ENCODE measurements around the gene PER3. TPM values are rescaled to one million over a fixed set of nuclear protein-coding genes. Genes with fewer than 3 reads are reported as not detected.

PER3 gene
- total and polyA plus RNA-seq, 4 donors = 3.4 to 21.1 (median 11.5) TPM

DNA sequence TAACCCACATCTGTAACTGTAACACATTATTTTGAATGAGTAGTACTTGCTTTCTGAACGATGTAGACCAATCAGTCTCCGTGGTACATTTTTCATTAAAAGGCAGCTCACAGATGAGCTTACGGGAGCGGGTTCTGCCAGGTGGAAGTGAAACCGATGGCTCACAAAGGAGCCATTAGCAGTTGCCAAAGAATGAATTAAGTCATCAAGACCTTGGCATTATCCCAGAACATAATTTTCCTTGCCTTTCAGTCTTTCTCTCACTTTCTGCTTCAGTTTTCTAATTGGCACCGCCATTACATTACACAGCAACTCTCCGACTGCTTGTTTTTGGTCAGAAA, 102.3 kb downstream of the PER3 start:
- ATAC-seq (ENCODE audit: insufficient read depth, low FRiP score) = no peak

GRCh38 chr1:7888248-7889081, 104.4 kb downstream of the PER3 start:
- Histone ChIP-seq H3K36me3 (ENCODE audit: control insufficient read depth in 4 of 4, insufficient read depth in 4 of 4, low read length in 4 of 4) (no peaks in the 10 kb centered on the region), H3K9ac (ENCODE audit: insufficient read depth in 1 of 2, low read length in 2 of 2) (no peak overlapping the region), H3K4me1 (ENCODE audit: control insufficient read depth in 5 of 5, insufficient read depth in 5 of 5, low read length in 5 of 5) (no peaks in the 10 kb centered on the region), H3K27me3 (ENCODE audit: control insufficient read depth in 3 of 3, insufficient read depth in 3 of 3, low read length in 2 of 3) (peaks cover 0 to 5% (median 0%) of the 10 kb centered on the region in 3 donors), H3K4me3 (no peak overlapping the region), H3K27ac (ENCODE audit: low read depth in 1 of 2, low read length in 1 of 2) (no peak overlapping the region), H3K9me3 (ENCODE audit: control insufficient read depth in 4 of 4, insufficient read depth in 3 of 4, low read length in 3 of 4) (no peaks in the 10 kb centered on the region)
- peak; percentile 56 to 82 (median 73) for DNase-seq
- WGBS, 2 donors = 79 to 80% methylated on average over 9 of the region's 9 CpGs
- TF ChIP-seq, protein P1, sequence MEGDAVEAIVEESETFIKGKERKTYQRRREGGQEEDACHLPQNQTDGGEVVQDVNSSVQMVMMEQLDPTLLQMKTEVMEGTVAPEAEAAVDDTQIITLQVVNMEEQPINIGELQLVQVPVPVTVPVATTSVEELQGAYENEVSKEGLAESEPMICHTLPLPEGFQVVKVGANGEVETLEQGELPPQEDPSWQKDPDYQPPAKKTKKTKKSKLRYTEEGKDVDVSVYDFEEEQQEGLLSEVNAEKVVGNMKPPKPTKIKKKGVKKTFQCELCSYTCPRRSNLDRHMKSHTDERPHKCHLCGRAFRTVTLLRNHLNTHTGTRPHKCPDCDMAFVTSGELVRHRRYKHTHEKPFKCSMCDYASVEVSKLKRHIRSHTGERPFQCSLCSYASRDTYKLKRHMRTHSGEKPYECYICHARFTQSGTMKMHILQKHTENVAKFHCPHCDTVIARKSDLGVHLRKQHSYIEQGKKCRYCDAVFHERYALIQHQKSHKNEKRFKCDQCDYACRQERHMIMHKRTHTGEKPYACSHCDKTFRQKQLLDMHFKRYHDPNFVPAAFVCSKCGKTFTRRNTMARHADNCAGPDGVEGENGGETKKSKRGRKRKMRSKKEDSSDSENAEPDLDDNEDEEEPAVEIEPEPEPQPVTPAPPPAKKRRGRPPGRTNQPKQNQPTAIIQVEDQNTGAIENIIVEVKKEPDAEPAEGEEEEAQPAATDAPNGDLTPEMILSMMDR (IDR thresholded peaks at IDR 0.05; ENCODE audit: control extremely low read depth, extremely low read depth) = no peak
- ATAC-seq (ENCODE audit: insufficient read depth, low FRiP score) = peak; percentile 29

More for the DNA sequence above, 102.3 kb downstream of the PER3 start:
- Histone ChIP-seq H3K4me1 (ENCODE audit: control insufficient read depth in 5 of 5, insufficient read depth in 5 of 5, low read length in 5 of 5) (no peaks in the 10 kb centered on the region), H3K27me3 (ENCODE audit: control insufficient read depth in 3 of 3, insufficient read depth in 3 of 3, low read length in 2 of 3) (peaks cover 0 to 5% (median 0%) of the 10 kb centered on the region in 3 donors), H3K9ac (ENCODE audit: insufficient read depth in 1 of 2, low read length in 2 of 2) (no peak overlapping the region), H3K4me3 (no peak overlapping the region), H3K36me3 (ENCODE audit: control insufficient read depth in 4 of 4, insufficient read depth in 4 of 4, low read length in 4 of 4) (no peaks in the 10 kb centered on the region), H3K27ac (ENCODE audit: low read depth in 1 of 2, low read length in 1 of 2) (no peak overlapping the region), H3K9me3 (ENCODE audit: control insufficient read depth in 4 of 4, insufficient read depth in 3 of 4, low read length in 3 of 4) (no peaks in the 10 kb centered on the region)
- TF ChIP-seq, protein P1 (IDR thresholded peaks at IDR 0.05; ENCODE audit: control extremely low read depth, extremely low read depth) = no peak
- peak in 1 of 3 donors; percentile 10 for DNase-seq
- WGBS, 2 donors = 53 to 63% methylated on average over 7 of the region's 7 CpGs

DNA sequence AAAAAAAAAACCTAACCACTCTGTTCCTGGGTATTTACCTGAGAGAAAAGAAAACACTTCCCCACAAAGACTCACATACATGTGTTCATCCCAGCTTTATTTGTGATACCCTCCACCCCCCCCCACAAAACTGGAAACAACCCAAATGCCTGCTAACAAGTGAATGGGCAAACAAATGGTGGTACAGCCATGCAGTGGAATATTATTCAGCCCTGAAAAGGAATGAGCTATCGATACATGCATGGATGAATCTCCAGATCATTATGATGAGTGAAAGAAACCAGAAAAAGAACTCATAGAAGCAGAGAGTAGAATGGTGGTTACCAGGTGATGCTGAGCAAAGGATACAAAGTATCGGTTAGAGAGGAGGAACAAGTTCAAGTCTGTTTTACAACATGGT, 106.8 kb downstream of the PER3 start:
- H3K27me3 ChIP-seq (ENCODE audit: control insufficient read depth in 3 of 3, insufficient read depth in 3 of 3, low read length in 2 of 3) = no peaks in the 10 kb centered on the region
- H3K4me3 ChIP-seq = no peak overlapping the region
- TF ChIP-seq, protein P1 (IDR thresholded peaks at IDR 0.05; ENCODE audit: control extremely low read depth, extremely low read depth) = no peak
- no peak overlapping the region for H3K27ac ChIP-seq (ENCODE audit: low read depth in 1 of 2, low read length in 1 of 2)
- no peaks in the 10 kb centered on the region for H3K9me3 ChIP-seq (ENCODE audit: control insufficient read depth in 4 of 4, insufficient read depth in 3 of 4, low read length in 3 of 4)
- WGBS, 2 donors = 94 to 96% methylated on average over 2 of the region's 2 CpGs
- H3K9ac ChIP-seq (ENCODE audit: insufficient read depth in 1 of 2, low read length in 2 of 2) = no peak overlapping the region
- DNase-seq (no peak), ATAC-seq (ENCODE audit: insufficient read depth, low FRiP score) (no peak)
- no peaks in the 10 kb centered on the region for H3K36me3 ChIP-seq (ENCODE audit: control insufficient read depth in 4 of 4, insufficient read depth in 4 of 4, low read length in 4 of 4)
- no peaks in the 10 kb centered on the region for H3K4me1 ChIP-seq (ENCODE audit: control insufficient read depth in 5 of 5, insufficient read depth in 5 of 5, low read length in 5 of 5)
